Liver (tissue), 9 donors: ENCODE results near the gene SARDH. TPM values are rescaled to one million over a fixed set of nuclear protein-coding genes. Genes with fewer than 3 reads are reported as not detected.

Source experiments
- DNase-seq: peaks from one replicate; pipeline ENCODE4 v3.0.0-alpha.2; 2017; ENCODE audit warnings: low spot score
- H3K27ac ChIP-seq, 2 donors: one replicate each; pipeline ENCODE4 v1.7.0; 2013; ENCODE audit warnings: inconsistent platforms in 2 of 2, low read length in 2 of 2, control low read depth in 1 of 2, low read depth in 1 of 2, mild to moderate bottlenecking in 1 of 2
- H3K27me3 ChIP-seq, 4 donors: one replicate each; pipeline versions ENCODE4 v1.6.1 to v1.7.0; 2013; ENCODE audit warnings: low read length in 3 of 4, inconsistent platforms in 1 of 4, mild to moderate bottlenecking in 1 of 4, moderate library complexity in 1 of 4; ENCODE audit not compliant: control insufficient read depth in 4 of 4, insufficient read depth in 4 of 4
- H3K36me3 ChIP-seq, 4 donors: one replicate each; pipeline versions ENCODE4 v1.6.1 to v1.7.0; 2013; ENCODE audit warnings: low read length in 3 of 4, mild to moderate bottlenecking in 3 of 4, low read depth in 1 of 4, moderate library complexity in 1 of 4; ENCODE audit not compliant: control insufficient read depth in 4 of 4, insufficient read depth in 3 of 4
- H3K4me1 ChIP-seq, 4 donors: one replicate each; pipeline versions ENCODE4 v1.6.1 to v1.7.0; 2013; ENCODE audit warnings: low read length in 3 of 4, mild to moderate bottlenecking in 3 of 4, moderate library complexity in 1 of 4; ENCODE audit not compliant: control insufficient read depth in 4 of 4, insufficient read depth in 4 of 4
- H3K4me3 ChIP-seq, 3 donors: one replicate each; pipeline versions ENCODE4 v1.6.1 to v1.7.0; 2013; ENCODE audit warnings: low read length in 3 of 3, control low read depth in 1 of 3, low read depth in 1 of 3, mild to moderate bottlenecking in 1 of 3
- H3K9ac ChIP-seq, 2 donors: one replicate each; pipeline ENCODE4 v1.7.0; 2013; ENCODE audit warnings: low read length in 2 of 2, mild to moderate bottlenecking in 2 of 2, moderate library complexity in 2 of 2, control low read depth in 1 of 2, low read depth in 1 of 2
- H3K9me3 ChIP-seq, 4 donors: one replicate each; pipeline versions ENCODE4 v1.6.1 to v1.7.0; 2013; ENCODE audit warnings: low read length in 3 of 4; ENCODE audit not compliant: control insufficient read depth in 4 of 4
- ATF3 ChIP-seq: IDR thresholded peaks from 2 replicates; pipeline ENCODE4 v1.6.1; 2016; ENCODE audit warnings: antibody characterized with exemption
- EGR1 ChIP-seq, 2 donors: IDR thresholded peaks; 2 replicates each; pipeline ENCODE4 v1.6.1; 2016 to 2018; ENCODE audit warnings: antibody characterized with exemption in 2 of 2, low read depth in 2 of 2
- FOXA1 ChIP-seq: IDR thresholded peaks from 2 replicates; pipeline ENCODE4 v1.6.1; 2016; ENCODE audit warnings: antibody characterized with exemption
- FOXA2 ChIP-seq: IDR thresholded peaks from 2 replicates; pipeline ENCODE4 v1.6.1; 2016; ENCODE audit warnings: antibody characterized with exemption
- GABPA ChIP-seq, 2 donors: IDR thresholded peaks in 1 of 2; conservative IDR thresholded peaks in 1 of 2; 2 replicates each; pipeline ENCODE4 v1.6.1; 2016; ENCODE audit warnings: antibody characterized with exemption in 2 of 2, mild to moderate bottlenecking in 1 of 2, moderate library complexity in 1 of 2
- HNF4A ChIP-seq, 2 donors: conservative IDR thresholded peaks; 2 replicates each; pipeline ENCODE4 v1.6.1; 2016; ENCODE audit warnings: antibody characterized with exemption in 2 of 2, mild to moderate bottlenecking in 2 of 2
- HNF4G ChIP-seq: IDR thresholded peaks from 2 replicates; pipeline ENCODE4 v1.6.1; 2016; ENCODE audit warnings: antibody characterized with exemption
- JUND ChIP-seq, 2 donors: IDR thresholded peaks; 2 replicates each; pipeline ENCODE4 v1.6.1; 2016; ENCODE audit warnings: antibody characterized with exemption in 2 of 2
- MAX ChIP-seq: IDR thresholded peaks from 2 replicates; pipeline ENCODE4 v1.6.1; 2016; ENCODE audit warnings: antibody characterized with exemption
- NR2F2 ChIP-seq: IDR thresholded peaks from 2 replicates; pipeline ENCODE4 v1.6.1; 2016; ENCODE audit warnings: antibody characterized with exemption
- RAD21 ChIP-seq, 2 donors: IDR thresholded peaks; 2 replicates each; pipeline ENCODE4 v1.6.1; 2016; ENCODE audit warnings: antibody characterized with exemption in 2 of 2, mild to moderate bottlenecking in 2 of 2
- REST ChIP-seq: IDR thresholded peaks from 2 replicates; pipeline ENCODE4 v1.6.1; 2016; ENCODE audit warnings: antibody characterized with exemption, mild to moderate bottlenecking
- RXRA ChIP-seq, 2 donors: IDR thresholded peaks; 2 replicates each; pipeline ENCODE4 v1.6.1; 2017 to 2018; ENCODE audit warnings: antibody characterized with exemption in 2 of 2, mild to moderate bottlenecking in 1 of 2
- SP1 ChIP-seq: IDR thresholded peaks from 2 replicates; pipeline ENCODE4 v1.6.1; 2018; ENCODE audit warnings: antibody characterized with exemption, mild to moderate bottlenecking
- TAF1 ChIP-seq: conservative IDR thresholded peaks from 2 replicates; pipeline ENCODE4 v1.6.1; 2016; ENCODE audit warnings: antibody characterized with exemption, mild to moderate bottlenecking
- YY1 ChIP-seq: IDR thresholded peaks from 2 replicates; pipeline ENCODE4 v1.6.1; 2016; ENCODE audit warnings: antibody characterized with exemption, mild to moderate bottlenecking
- ZBTB33 ChIP-seq: IDR thresholded peaks from 2 replicates; pipeline ENCODE4 v1.6.1; 2016; ENCODE audit warnings: antibody characterized with exemption
- WGBS: extraction: QIAGEN DNeasy Blood & Tissue Kit; methylation state at CpG from one replicate; pipeline ENCODE4 v1.1.7; 2013; 5-methylcytosine and 5-hydroxymethylcytosine counted together
- polyA plus RNA-seq, 2 donors: library from polyadenylated mRNA; stranded (reverse) in 1 of 2; unstranded in 1 of 2; fragments of 200-250 nt in 1 of 2; fragments of >200 nt in 1 of 2; fragmentation: Nextera tagmentation in 1 of 2; extraction: Ambion mirVana in 1 of 2; gene quantifications; one replicate each; pipeline versions ENCODE4 v1.2.1 to v1.2.3, GENCODE V29; 2013 to 2015
- total RNA-seq, 2 donors: library from RNA; depleted of rRNA; stranded (reverse); fragments of >200 nt; gene quantifications; one replicate each; pipeline ENCODE4 v1.2.3, GENCODE V29; 2014
- TF ChIP-seq, protein P1 (sequence below): fragments of 150-350 bp; IDR thresholded peaks from 2 replicates; pipeline ENCODE4 v1.5.1; 2017; ENCODE audit warnings: improper control_type of control experiment, low read depth, low read length; ENCODE audit not compliant: missing input control
- donor health status: healthy.
- donor health status: healthy.
- donor health status: healthy.
- donor health status: healthy.
- donor health status: healthy.

The SARDH gene
- total and polyA plus RNA-seq, 4 donors = 53.7 to 291 (median 63.4) TPM

GRCh38 chr9:133657120-133657661 lies 81.0 kb downstream of the SARDH start:
- Histone ChIP-seq H3K4me3 (no peak overlapping the region), H3K27ac (peak overlapping the region; percentile 25 to 36), H3K9me3 (no peaks in the 10 kb centered on the region), H3K4me1 (peaks cover 15 to 41% (median 38%) of the 10 kb centered on the region in 4 donors), H3K27me3 (no peaks in the 10 kb centered on the region), H3K36me3 (peaks cover 0 to under 1% (median 0%) of the 10 kb centered on the region in 4 donors), H3K9ac (no peak overlapping the region)
- TF ChIP-seq RXRA (IDR thresholded peaks at IDR 0.05) = no peak
- TF ChIP-seq HNF4G = no peak
- no peak for TF ChIP-seq NR2F2
- TF ChIP-seq TAF1 = no peak
- TF ChIP-seq MAX = no peak
- no peak for TF ChIP-seq FOXA2
- TF ChIP-seq YY1 = no peak
- no peak for DNase-seq
- 62% methylated on average over 13 of the region's 13 CpGs for WGBS

GRCh38 chr9:133656211-133657119 lies 81.7 kb downstream of the SARDH start:
- H3K36me3 ChIP-seq = no peaks in the 10 kb centered on the region
- H3K4me1 ChIP-seq = peaks cover 15 to 41% (median 38%) of the 10 kb centered on the region in 4 donors
- no peak overlapping the region for H3K9ac ChIP-seq
- H3K27me3 ChIP-seq = no peaks in the 10 kb centered on the region
- TF ChIP-seq JUND (IDR thresholded peaks at IDR 0.05) (no peak), SP1 (no peak), YY1 (no peak), FOXA1 (no peak), RAD21 (IDR thresholded peaks at IDR 0.05) (no peak), HNF4A (conservative IDR thresholded peaks at IDR 0.05) (no peak), EGR1 (IDR thresholded peaks at IDR 0.05; ENCODE audit: low read depth in 2 of 2) (no peak), MAX (no peak), GABPA (IDR thresholded peaks at IDR 0.05 in 1 of 2, conservative IDR thresholded peaks at IDR 0.05 in 1 of 2) (no peak), RXRA (IDR thresholded peaks at IDR 0.05) (no peak), REST (no peak), HNF4G (no peak), ATF3 (no peak), TAF1 (no peak), FOXA2 (no peak), ZBTB33 (no peak), NR2F2 (no peak)
- TF ChIP-seq, protein P1, sequence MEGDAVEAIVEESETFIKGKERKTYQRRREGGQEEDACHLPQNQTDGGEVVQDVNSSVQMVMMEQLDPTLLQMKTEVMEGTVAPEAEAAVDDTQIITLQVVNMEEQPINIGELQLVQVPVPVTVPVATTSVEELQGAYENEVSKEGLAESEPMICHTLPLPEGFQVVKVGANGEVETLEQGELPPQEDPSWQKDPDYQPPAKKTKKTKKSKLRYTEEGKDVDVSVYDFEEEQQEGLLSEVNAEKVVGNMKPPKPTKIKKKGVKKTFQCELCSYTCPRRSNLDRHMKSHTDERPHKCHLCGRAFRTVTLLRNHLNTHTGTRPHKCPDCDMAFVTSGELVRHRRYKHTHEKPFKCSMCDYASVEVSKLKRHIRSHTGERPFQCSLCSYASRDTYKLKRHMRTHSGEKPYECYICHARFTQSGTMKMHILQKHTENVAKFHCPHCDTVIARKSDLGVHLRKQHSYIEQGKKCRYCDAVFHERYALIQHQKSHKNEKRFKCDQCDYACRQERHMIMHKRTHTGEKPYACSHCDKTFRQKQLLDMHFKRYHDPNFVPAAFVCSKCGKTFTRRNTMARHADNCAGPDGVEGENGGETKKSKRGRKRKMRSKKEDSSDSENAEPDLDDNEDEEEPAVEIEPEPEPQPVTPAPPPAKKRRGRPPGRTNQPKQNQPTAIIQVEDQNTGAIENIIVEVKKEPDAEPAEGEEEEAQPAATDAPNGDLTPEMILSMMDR = no peak
- H3K27ac ChIP-seq = peak overlapping the region; percentile 25 to 28
- DNase-seq = no peak
- WGBS = 69% methylated on average over 36 of the region's 36 CpGs
- no peak overlapping the region for H3K4me3 ChIP-seq
- H3K9me3 ChIP-seq = no peaks in the 10 kb centered on the region
